Astrocyte (in vitro differentiated cells and primary cell): ENCODE data around the gene PLXDC1. TPM values are rescaled to one million over a fixed set of nuclear protein-coding genes. Genes with fewer than 3 reads are reported as not detected.

Experiments
- DNase-seq: peaks from one replicate; pipeline ENCODE4 v3.0.0-alpha.2; 2010; ENCODE audit warnings: low read depth
- FAIRE-seq: peaks from 2 replicates; lab custom pipeline; 2011; peaks lifted over from hg19 to GRCh38; lab: Jason Lieb, UNC
- H2AFZ ChIP-seq: 2 replicates; pipeline ENCODE4 v1.6.0; 2012; ENCODE audit warnings: low read depth, low read length, inconsistent platforms
- H3K27ac ChIP-seq: 2 replicates; pipeline ENCODE4 v1.5.1; 2011; ENCODE audit warnings: low read depth, low read length, inconsistent platforms
- H3K27me3 ChIP-seq: 2 replicates; pipeline ENCODE4 v1.6.0; 2011; ENCODE audit warnings: low read length, inconsistent platforms; ENCODE audit not compliant: insufficient read depth
- H3K36me3 ChIP-seq: 2 replicates; pipeline ENCODE4 v1.5.1; 2011; ENCODE audit warnings: low read length, inconsistent platforms; ENCODE audit not compliant: insufficient read depth
- H3K4me1 ChIP-seq: 2 replicates; pipeline ENCODE4 v1.5.1; 2011; ENCODE audit warnings: low read length, inconsistent platforms; ENCODE audit not compliant: insufficient read depth
- H3K4me2 ChIP-seq: 2 replicates; pipeline ENCODE4 v1.6.0; 2012; ENCODE audit warnings: low read length, inconsistent platforms
- H3K4me3 ChIP-seq: 2 replicates; pipeline ENCODE4 v1.5.1; 2011; ENCODE audit warnings: low read depth, mild to moderate bottlenecking, low read length, inconsistent platforms; ENCODE audit not compliant: insufficient read depth
- H3K79me2 ChIP-seq: 2 replicates; pipeline ENCODE4 v1.6.0; 2012; ENCODE audit warnings: mild to moderate bottlenecking, low read length, inconsistent platforms; ENCODE audit not compliant: insufficient read depth
- H3K9ac ChIP-seq: 2 replicates; pipeline ENCODE4 v1.6.0; 2012; ENCODE audit warnings: mild to moderate bottlenecking, low read length, inconsistent platforms
- H3K9me3 ChIP-seq: 2 replicates; pipeline ENCODE4 v1.5.1; 2012; ENCODE audit warnings: low read depth, mild to moderate bottlenecking, low read length, inconsistent platforms; ENCODE audit not compliant: insufficient read depth
- H4K20me1 ChIP-seq: 2 replicates; pipeline ENCODE4 v1.6.0; 2012; ENCODE audit warnings: low read length, inconsistent platforms; ENCODE audit not compliant: insufficient read depth
- H3K27ac Mint-ChIP-seq: one replicate; pipeline ENCODE4 v1.8.0; 2021; ENCODE audit warnings: mild to moderate bottlenecking, mixed read lengths; ENCODE audit not compliant: unreplicated experiment
- H3K27me3 Mint-ChIP-seq: one replicate; pipeline ENCODE4 v1.8.0; 2021; ENCODE audit warnings: low read depth, mixed read lengths; ENCODE audit not compliant: unreplicated experiment
- H3K36me3 Mint-ChIP-seq: one replicate; pipeline ENCODE4 v1.8.0; 2021; ENCODE audit warnings: low read depth, mixed read lengths; ENCODE audit not compliant: unreplicated experiment
- H3K4me1 Mint-ChIP-seq: one replicate; pipeline ENCODE4 v1.8.0; 2021; ENCODE audit warnings: low read depth, mixed read lengths; ENCODE audit not compliant: unreplicated experiment
- H3K4me3 Mint-ChIP-seq: one replicate; pipeline ENCODE4 v1.8.0; 2021; ENCODE audit warnings: mild to moderate bottlenecking, moderate library complexity, mixed read lengths; ENCODE audit not compliant: unreplicated experiment
- H3K9me3 Mint-ChIP-seq: one replicate; pipeline ENCODE4 v1.8.0; 2021; ENCODE audit warnings: mild to moderate bottlenecking, mixed read lengths; ENCODE audit not compliant: unreplicated experiment
- CTCF ChIP-seq: IDR thresholded peaks from 2 replicates; pipeline ENCODE4 v1.5.1; 2011; ENCODE audit warnings: low read depth, mild to moderate bottlenecking, inconsistent platforms, low read length, moderate library complexity; ENCODE audit not compliant: insufficient read depth
- EZH2 ChIP-seq: IDR thresholded peaks from 2 replicates; pipeline ENCODE4 v1.6.1; 2012; ENCODE audit warnings: mild to moderate bottlenecking, low read length, inconsistent platforms; ENCODE audit not compliant: insufficient read depth
- total RNA-seq: library from RNA; stranded (reverse); gene quantifications from 2 replicates; pipeline ENCODE4 v1.2.1, GENCODE V29; 2021

PLXDC1 gene
- total RNA-seq, 1 donor from 2014 or later = 8.9 TPM

- no peaks in the 10 kb centered on the region for H3K9me3 Mint-ChIP-seq
- peaks cover 17% of the 10 kb centered on the region for H3K27me3 Mint-ChIP-seq
- peaks cover 2% of the 10 kb centered on the region for H3K36me3 Mint-ChIP-seq
- Histone ChIP-seq H3K79me2 (no peaks in the 10 kb centered on the region), H3K4me3 (no peak overlapping the region), H2AFZ (no peak overlapping the region), H3K9ac (no peak overlapping the region), H4K20me1 (no peaks in the 10 kb centered on the region), H3K9me3 (no peaks in the 10 kb centered on the region), H3K27me3 (peaks cover 16% of the 10 kb centered on the region), H3K27ac (no peak overlapping the region), H3K4me1 (peaks cover 14% of the 10 kb centered on the region), H3K36me3 (no peaks in the 10 kb centered on the region), H3K4me2 (no peak overlapping the region)
- H3K27ac Mint-ChIP-seq = no peak overlapping the region
- no peak for TF ChIP-seq EZH2
- no peak for TF ChIP-seq CTCF
- peaks cover 23% of the 10 kb centered on the region for H3K4me1 Mint-ChIP-seq
- DNase-seq (no peak), FAIRE-seq (no peak)
- H3K4me3 Mint-ChIP-seq = no peak overlapping the region
Observed at GRCh38 chr17:39077866-39078265, 73.6 kb downstream of the PLXDC1 start.

GRCh38 chr17:39077252-39077651 is 74.2 kb downstream of the PLXDC1 start:
- no peak overlapping the region for H3K27ac Mint-ChIP-seq

More at GRCh38 chr17:39077252-39077651, 74.2 kb downstream of the PLXDC1 start:
- peaks cover 23% of the 10 kb centered on the region for H3K4me1 Mint-ChIP-seq
- Histone ChIP-seq H3K27ac (no peak overlapping the region), H3K27me3 (peaks cover 18% of the 10 kb centered on the region), H3K4me3 (no peak overlapping the region), H4K20me1 (no peaks in the 10 kb centered on the region), H3K9ac (no peak overlapping the region), H3K4me1 (peaks cover 9% of the 10 kb centered on the region), H2AFZ (no peak overlapping the region), H3K36me3 (no peaks in the 10 kb centered on the region), H3K9me3 (no peaks in the 10 kb centered on the region), H3K79me2 (no peaks in the 10 kb centered on the region), H3K4me2 (no peak overlapping the region)
- H3K4me3 Mint-ChIP-seq = no peak overlapping the region
- FAIRE-seq = no peak
- peaks cover 2% of the 10 kb centered on the region for H3K36me3 Mint-ChIP-seq
- TF ChIP-seq EZH2 (no peak), CTCF (no peak)
- no peak for DNase-seq
- H3K27me3 Mint-ChIP-seq = peaks cover 17% of the 10 kb centered on the region
- H3K9me3 Mint-ChIP-seq = no peaks in the 10 kb centered on the region
